Panc1 (cell line): Measurements from ENCODE around the gene ASTN2. TPM values are rescaled to one million over a fixed set of nuclear protein-coding genes. Genes with fewer than 3 reads are reported as not detected.

ENCODE experiments used
- ATAC-seq: fragments of 200-7000 bp; cut with Tn5 transposase; 2 replicates; pipeline ENCODE4 v1.9.1; 2020; ENCODE audit warnings: mild to moderate bottlenecking, moderate library complexity
- BruUV-seq: library from RNA; stranded (reverse); fragments of 400-500 nt; replicated peaks from 2 replicates; lab custom pipeline; 2021; lab: Mats Ljungman, UMichigan
- CTCF ChIA-PET: fragments of 300-600 bp; sonication (Branson Sonifier 250); formaldehyde crosslinking; loops from one replicate; lab custom pipeline; 2022; ENCODE audit warnings: antibody characterized with exemption; lab: Charles Lee
- POLR2A ChIA-PET: fragments of 300-600 bp; sonication (Branson Sonifier 250); formaldehyde crosslinking; loops from one replicate; lab custom pipeline; 2022; ENCODE audit warnings: antibody characterized with exemption; lab: Charles Lee
- DNase-seq: peaks from one replicate; pipeline ENCODE4 v3.0.0-alpha.2; 2010; ENCODE audit warnings: low read depth, low spot score
- H3K27ac ChIP-seq: 2 replicates; pipeline ENCODE4 v1.5.1; 2011; ENCODE audit warnings: mild to moderate bottlenecking, low read length, inconsistent platforms
- H3K27me3 ChIP-seq: fragments of 200-500 bp; sonication (Bioruptor generic); 2 replicates; pipeline ENCODE4 v1.6.0; 2014; ENCODE audit warnings: low read length, inconsistent platforms; ENCODE audit not compliant: control insufficient read depth, insufficient read depth
- H3K36me3 ChIP-seq: fragments of 200-500 bp; sonication (Bioruptor generic); 2 replicates; pipeline ENCODE4 v1.5.1; 2014; ENCODE audit warnings: inconsistent platforms, mild to moderate bottlenecking, low read length, moderate library complexity; ENCODE audit not compliant: control insufficient read depth, insufficient read depth
- H3K4me1 ChIP-seq: 2 replicates; pipeline ENCODE4 v1.5.1; 2011; ENCODE audit warnings: inconsistent platforms, mild to moderate bottlenecking, low read length, moderate library complexity; ENCODE audit not compliant: control insufficient read depth, insufficient read depth
- H3K4me3 ChIP-seq, 2 experiments: 2 replicates each; pipeline ENCODE4 v1.5.1; 2011 to 2012; ENCODE audit warnings: low read depth in 2 of 2, low read length in 2 of 2, mild to moderate bottlenecking in 2 of 2, inconsistent platforms in 1 of 2, moderate library complexity in 1 of 2
- H3K9me3 ChIP-seq: fragments of 200-500 bp; sonication (Bioruptor generic); 2 replicates; pipeline ENCODE4 v1.5.1; 2014; ENCODE audit warnings: low read depth, mild to moderate bottlenecking, inconsistent platforms, low read length, moderate library complexity; ENCODE audit not compliant: control insufficient read depth, insufficient read depth
- POLR2AphosphoS5 ChIP-seq: IDR thresholded peaks from 2 replicates; pipeline ENCODE4 v1.6.1; 2012; ENCODE audit warnings: mild to moderate bottlenecking, low read depth, low read length, moderate library complexity
- SIN3A ChIP-seq: IDR thresholded peaks from 2 replicates; pipeline ENCODE4 v1.6.1; 2012; ENCODE audit warnings: low read depth, mild to moderate bottlenecking, low read length, moderate library complexity, borderline replicate concordance; ENCODE audit not compliant: insufficient read depth
- TCF7L2 ChIP-seq: IDR thresholded peaks from 2 replicates; pipeline ENCODE4 v1.6.1; 2011; ENCODE audit warnings: mild to moderate bottlenecking, low read depth, low read length, inconsistent platforms
- in situ Hi-C: cut with HindIII; loops from 2 replicates; pipeline ENCODE4 v1.10.0; 2016; ENCODE audit warnings: low sequenced_read_pairs, low pct_unique_long_range_greater_than_20kb
- intact Hi-C: fragments of 100-400 bp; cut with micrococcal nuclease; formaldehyde crosslinking; loops from one replicate; pipeline ENCODE4 v1.10.0; 2022; ENCODE audit not compliant: unreplicated experiment
- total RNA-seq: library from RNA; stranded (reverse); gene quantifications from one replicate; pipeline ENCODE4 v1.2.1, GENCODE V29; 2021; ENCODE audit not compliant: unreplicated experiment
- TF ChIP-seq, protein P1 (sequence below): fragments of 450-650 bp; IDR thresholded peaks from 2 replicates; pipeline ENCODE4 v1.5.1; 2017; ENCODE audit warnings: mild to moderate bottlenecking
- TF ChIP-seq, protein P2 (sequence below), 2 experiments: IDR thresholded peaks; 2 replicates each; pipeline ENCODE4 v1.6.1; 2011 to 2012; ENCODE audit warnings: low read depth in 2 of 2, control low read depth in 1 of 2, low read length in 1 of 2, mild to moderate bottlenecking in 1 of 2, moderate library complexity in 1 of 2; ENCODE audit not compliant: insufficient read depth in 1 of 2

The ASTN2 gene
- total RNA-seq, 1 experiment from 2014 or later = 3.9 TPM

DNA sequence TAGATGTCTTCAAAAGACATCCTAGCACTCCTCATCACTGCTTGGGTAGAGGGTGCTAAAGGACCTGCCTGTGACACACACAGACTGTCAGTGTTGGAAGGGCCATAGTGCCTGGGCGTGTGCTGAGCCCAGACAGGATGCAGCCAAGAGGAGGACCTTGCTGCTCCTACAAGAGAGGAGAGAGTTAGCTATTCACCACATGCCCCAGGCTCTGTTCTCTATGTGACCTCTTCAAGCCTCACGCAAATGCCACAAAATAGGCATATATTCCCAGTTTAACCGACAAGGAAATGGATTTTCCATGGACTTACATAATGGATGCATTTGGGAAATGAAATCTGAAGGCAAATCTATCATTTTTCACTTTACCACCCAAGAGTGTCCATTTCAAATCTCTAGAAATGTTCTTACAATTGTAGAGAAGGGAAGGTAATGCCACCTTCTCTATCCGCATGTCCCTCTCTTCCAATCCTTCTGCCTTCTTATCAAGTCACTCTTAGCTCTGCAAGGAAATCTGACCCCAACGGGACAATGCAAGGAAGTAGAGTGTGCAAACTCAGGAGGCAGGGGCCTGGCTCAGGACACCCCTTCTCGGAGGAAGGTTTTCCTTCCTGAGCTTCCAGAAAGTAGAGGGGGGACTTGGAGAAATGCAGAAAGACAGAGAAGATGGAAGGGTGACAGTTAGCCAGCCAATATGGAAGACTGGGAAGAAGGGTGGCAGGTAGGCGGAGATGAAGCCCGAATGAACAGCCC lies 678.3 kb downstream of the ASTN2 start:
- Histone ChIP-seq H3K4me1 (no peaks in the 10 kb centered on the region), H3K27ac (no peak overlapping the region), H3K36me3 (no peaks in the 10 kb centered on the region), H3K4me3 (no peak overlapping the region), H3K27me3 (no peaks in the 10 kb centered on the region), H3K9me3 (no peaks in the 10 kb centered on the region)
- CTCF ChIA-PET = interaction anchor here (0.6 to 2.0 kb wide), 4 partner anchors 12 to 394 kb away, joined by 3 to 15 read pairs (median 6); no protein-coding TSS in a partner anchor
- in situ Hi-C loops (no loop called here), intact Hi-C loops (loop anchor here (1.0 kb wide), 1 partner anchor 124 kb away; no protein-coding TSS in a partner anchor)
- POLR2A ChIA-PET = no interaction called here
- no TSS peak for BruUV-seq
- DNase-seq (no peak), ATAC-seq (0 out of 2 replicates have a peak, but pooled peaks have one; percentile 23)
- TF ChIP-seq, protein P1, sequence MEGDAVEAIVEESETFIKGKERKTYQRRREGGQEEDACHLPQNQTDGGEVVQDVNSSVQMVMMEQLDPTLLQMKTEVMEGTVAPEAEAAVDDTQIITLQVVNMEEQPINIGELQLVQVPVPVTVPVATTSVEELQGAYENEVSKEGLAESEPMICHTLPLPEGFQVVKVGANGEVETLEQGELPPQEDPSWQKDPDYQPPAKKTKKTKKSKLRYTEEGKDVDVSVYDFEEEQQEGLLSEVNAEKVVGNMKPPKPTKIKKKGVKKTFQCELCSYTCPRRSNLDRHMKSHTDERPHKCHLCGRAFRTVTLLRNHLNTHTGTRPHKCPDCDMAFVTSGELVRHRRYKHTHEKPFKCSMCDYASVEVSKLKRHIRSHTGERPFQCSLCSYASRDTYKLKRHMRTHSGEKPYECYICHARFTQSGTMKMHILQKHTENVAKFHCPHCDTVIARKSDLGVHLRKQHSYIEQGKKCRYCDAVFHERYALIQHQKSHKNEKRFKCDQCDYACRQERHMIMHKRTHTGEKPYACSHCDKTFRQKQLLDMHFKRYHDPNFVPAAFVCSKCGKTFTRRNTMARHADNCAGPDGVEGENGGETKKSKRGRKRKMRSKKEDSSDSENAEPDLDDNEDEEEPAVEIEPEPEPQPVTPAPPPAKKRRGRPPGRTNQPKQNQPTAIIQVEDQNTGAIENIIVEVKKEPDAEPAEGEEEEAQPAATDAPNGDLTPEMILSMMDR = no peak
- TF ChIP-seq, protein P2, sequence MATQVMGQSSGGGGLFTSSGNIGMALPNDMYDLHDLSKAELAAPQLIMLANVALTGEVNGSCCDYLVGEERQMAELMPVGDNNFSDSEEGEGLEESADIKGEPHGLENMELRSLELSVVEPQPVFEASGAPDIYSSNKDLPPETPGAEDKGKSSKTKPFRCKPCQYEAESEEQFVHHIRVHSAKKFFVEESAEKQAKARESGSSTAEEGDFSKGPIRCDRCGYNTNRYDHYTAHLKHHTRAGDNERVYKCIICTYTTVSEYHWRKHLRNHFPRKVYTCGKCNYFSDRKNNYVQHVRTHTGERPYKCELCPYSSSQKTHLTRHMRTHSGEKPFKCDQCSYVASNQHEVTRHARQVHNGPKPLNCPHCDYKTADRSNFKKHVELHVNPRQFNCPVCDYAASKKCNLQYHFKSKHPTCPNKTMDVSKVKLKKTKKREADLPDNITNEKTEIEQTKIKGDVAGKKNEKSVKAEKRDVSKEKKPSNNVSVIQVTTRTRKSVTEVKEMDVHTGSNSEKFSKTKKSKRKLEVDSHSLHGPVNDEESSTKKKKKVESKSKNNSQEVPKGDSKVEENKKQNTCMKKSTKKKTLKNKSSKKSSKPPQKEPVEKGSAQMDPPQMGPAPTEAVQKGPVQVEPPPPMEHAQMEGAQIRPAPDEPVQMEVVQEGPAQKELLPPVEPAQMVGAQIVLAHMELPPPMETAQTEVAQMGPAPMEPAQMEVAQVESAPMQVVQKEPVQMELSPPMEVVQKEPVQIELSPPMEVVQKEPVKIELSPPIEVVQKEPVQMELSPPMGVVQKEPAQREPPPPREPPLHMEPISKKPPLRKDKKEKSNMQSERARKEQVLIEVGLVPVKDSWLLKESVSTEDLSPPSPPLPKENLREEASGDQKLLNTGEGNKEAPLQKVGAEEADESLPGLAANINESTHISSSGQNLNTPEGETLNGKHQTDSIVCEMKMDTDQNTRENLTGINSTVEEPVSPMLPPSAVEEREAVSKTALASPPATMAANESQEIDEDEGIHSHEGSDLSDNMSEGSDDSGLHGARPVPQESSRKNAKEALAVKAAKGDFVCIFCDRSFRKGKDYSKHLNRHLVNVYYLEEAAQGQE (IDR thresholded peaks at IDR 0.05; ENCODE audit: insufficient read depth in 1 of 2, low read depth in 2 of 2, low read length in 1 of 2) = no peak
- TF ChIP-seq TCF7L2 (no peak), SIN3A (no peak), POLR2AphosphoS5 (no peak)

DNA sequence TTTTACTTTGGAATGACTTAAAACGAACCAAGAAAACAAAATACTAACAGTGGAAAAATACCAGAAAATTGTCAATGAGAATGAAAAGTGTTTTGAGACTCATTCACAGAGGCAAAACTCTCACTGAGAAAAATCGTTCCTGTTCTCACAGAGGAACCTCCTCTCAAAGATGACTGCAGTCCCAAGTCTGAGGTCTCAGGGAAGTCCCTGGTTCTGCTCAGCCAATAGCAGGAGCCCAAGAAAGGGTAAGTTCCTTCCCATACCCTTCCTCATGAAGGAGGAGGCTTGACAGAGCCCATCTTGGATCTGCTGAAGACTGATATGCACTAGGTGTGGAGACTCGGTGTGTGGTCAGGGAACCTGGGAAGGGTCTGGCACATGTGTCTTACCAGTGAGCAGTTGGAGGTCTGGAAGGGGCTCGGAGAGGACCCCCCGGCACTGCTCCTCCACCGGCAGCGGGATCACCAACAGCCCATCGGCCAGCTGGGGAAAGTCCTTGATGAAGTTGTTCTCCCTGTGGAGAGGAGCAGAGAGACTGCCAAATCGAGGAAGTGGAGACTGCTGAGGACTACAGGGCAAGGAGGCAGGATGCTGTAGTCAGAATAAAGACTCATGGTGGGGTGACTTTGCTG lies 681.7 kb downstream of the ASTN2 start:
- no peak for ATAC-seq
- BruUV-seq = no TSS peak
- intact Hi-C loops = no loop called here

More for the DNA sequence above, 681.7 kb downstream of the ASTN2 start:
- H3K4me1 ChIP-seq = no peaks in the 10 kb centered on the region
- no peak for DNase-seq
- TF ChIP-seq SIN3A (no peak), TCF7L2 (no peak), POLR2AphosphoS5 (no peak)
- TF ChIP-seq, protein P1 = no peak
- TF ChIP-seq, protein P2 (IDR thresholded peaks at IDR 0.05; ENCODE audit: insufficient read depth in 1 of 2, low read depth in 2 of 2, low read length in 1 of 2) = no peak
- no peaks in the 10 kb centered on the region for H3K27me3 ChIP-seq
- ChIA-PET POLR2A (no interaction called here), CTCF (no interaction called here)
- H3K9me3 ChIP-seq = no peaks in the 10 kb centered on the region
- in situ Hi-C loops = no loop called here
- H3K36me3 ChIP-seq = no peaks in the 10 kb centered on the region
- H3K27ac ChIP-seq = no peak overlapping the region
- no peak overlapping the region for H3K4me3 ChIP-seq
